Naive B cell (primary cell): Measurements from ENCODE around the gene SLC37A2. TPM values are rescaled to one million over a fixed set of nuclear protein-coding genes. Genes with fewer than 3 reads are reported as not detected.

Experiments
- ATAC-seq, 2 donors: fragments of 150-1000 bp; cut with Tn5 transposase; 2 replicates each; pipeline ENCODE4 v1.10.0; 2021; ENCODE audit warnings: low read depth in 2 of 2, mild to moderate bottlenecking in 2 of 2, moderate library complexity in 2 of 2
- DNase-seq: peaks from one replicate; pipeline ENCODE4 v3.0.0; 2022
- H3K27ac Mint-ChIP-seq, 6 donors: one replicate each; pipeline ENCODE4 v1.8.0; 2020 to 2022; ENCODE audit warnings: mild to moderate bottlenecking in 6 of 6, mixed read lengths in 6 of 6, moderate library complexity in 5 of 6, inconsistent platforms in 2 of 6
- H3K27me3 Mint-ChIP-seq, 3 donors: one replicate each; pipeline ENCODE4 v1.8.0; 2021 to 2022; ENCODE audit warnings: mixed read lengths in 3 of 3, mild to moderate bottlenecking in 1 of 3
- H3K36me3 Mint-ChIP-seq, 2 donors: one replicate each; pipeline ENCODE4 v1.8.0; 2020 to 2022; ENCODE audit warnings: mixed read lengths in 2 of 2, inconsistent platforms in 1 of 2, mild to moderate bottlenecking in 1 of 2
- H3K4me1 Mint-ChIP-seq, 3 donors: one replicate each; pipeline ENCODE4 v1.8.0; 2020 to 2022; ENCODE audit warnings: mixed read lengths in 3 of 3, inconsistent platforms in 1 of 3, mild to moderate bottlenecking in 1 of 3, moderate library complexity in 1 of 3
- H3K4me3 Mint-ChIP-seq, 8 donors: one replicate each; pipeline ENCODE4 v1.8.0; 2020 to 2022; ENCODE audit warnings: mild to moderate bottlenecking in 8 of 8, mixed read lengths in 8 of 8, moderate library complexity in 8 of 8, inconsistent platforms in 2 of 8
- H3K9me3 Mint-ChIP-seq, 7 donors: one replicate each; pipeline ENCODE4 v1.8.0; 2020 to 2022; ENCODE audit warnings: mixed read lengths in 7 of 7, mild to moderate bottlenecking in 5 of 7, inconsistent platforms in 2 of 7, moderate library complexity in 1 of 7
- polyA plus RNA-seq, 6 donors: library from polyadenylated mRNA; unstranded; fragments of 300-500 nt; fragmentation: Illumina TruSeq; gene quantifications; one replicate each; pipeline ENCODE4 v1.2.3, GENCODE V29; 2021; ENCODE audit warnings: low read depth in 6 of 6

Gene SLC37A2
- polyA plus RNA-seq, 6 donors from 2014 or later: 0.48 to 2.4 (median 1.8) TPM

DNA sequence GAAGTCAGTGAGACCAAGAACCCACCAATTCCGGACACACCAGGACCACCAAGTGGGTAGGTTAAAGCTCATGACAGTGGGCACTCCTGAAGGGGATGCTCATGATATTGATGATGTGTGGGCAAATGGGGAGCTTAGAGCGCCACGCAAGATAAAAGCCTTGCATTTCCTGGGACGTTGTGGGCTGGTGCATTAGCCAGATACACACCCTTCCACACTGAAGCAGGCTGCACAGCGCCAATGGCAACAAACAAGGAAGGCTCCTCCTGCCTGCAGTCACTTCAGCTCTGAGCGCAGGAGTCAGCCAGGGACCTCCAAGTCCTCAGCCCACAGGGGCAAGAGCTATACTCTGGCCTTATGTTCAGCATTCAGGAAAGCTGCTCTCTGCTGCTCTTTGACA lies 27.7 kb downstream of the SLC37A2 start:
- Mint-ChIP-seq H3K4me1 (peaks cover 0 to 6% (median 3%) of the 10 kb centered on the region in 3 donors), H3K27ac (peak overlapping the region in 1 of 6 donors; percentile 44), H3K27me3 (no peaks in the 10 kb centered on the region), H3K36me3 (peaks cover 0 to 4% of the 10 kb centered on the region in 2 donors), H3K9me3 (no peaks in the 10 kb centered on the region), H3K4me3 (no peak overlapping the region)
- DNase-seq (no peak), ATAC-seq (no peak)

DNA sequence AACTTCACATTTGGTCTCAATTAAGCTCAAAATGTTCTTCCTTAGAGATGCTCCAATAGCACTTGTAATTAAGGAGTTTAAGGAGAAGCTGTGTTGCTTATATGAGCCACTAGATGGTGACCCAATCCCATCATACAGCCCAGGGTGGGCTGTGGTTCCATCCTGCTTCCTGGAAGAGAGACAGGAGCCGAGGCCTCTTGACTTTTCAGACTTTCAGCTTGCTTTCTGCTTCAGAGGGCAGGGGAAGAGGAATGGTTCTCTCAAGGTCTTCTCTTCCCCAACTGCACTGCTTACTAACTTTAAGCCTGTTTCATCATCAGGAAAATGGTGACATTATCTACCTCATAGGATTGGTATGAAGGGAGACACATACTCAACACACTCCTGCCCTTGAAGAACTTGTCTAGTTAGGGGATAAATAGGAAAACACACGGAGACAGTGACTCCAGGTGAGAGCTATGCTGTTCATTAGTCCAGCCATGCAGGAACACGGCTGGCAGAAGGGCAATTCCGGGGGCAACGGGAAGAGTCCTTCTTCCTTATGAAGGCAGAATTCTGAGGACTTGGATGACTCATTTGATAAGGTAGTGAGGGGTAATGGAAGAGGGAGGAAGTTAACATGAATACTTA lies 28.3 kb downstream of the SLC37A2 start:
- DNase-seq: no peak

DNA sequence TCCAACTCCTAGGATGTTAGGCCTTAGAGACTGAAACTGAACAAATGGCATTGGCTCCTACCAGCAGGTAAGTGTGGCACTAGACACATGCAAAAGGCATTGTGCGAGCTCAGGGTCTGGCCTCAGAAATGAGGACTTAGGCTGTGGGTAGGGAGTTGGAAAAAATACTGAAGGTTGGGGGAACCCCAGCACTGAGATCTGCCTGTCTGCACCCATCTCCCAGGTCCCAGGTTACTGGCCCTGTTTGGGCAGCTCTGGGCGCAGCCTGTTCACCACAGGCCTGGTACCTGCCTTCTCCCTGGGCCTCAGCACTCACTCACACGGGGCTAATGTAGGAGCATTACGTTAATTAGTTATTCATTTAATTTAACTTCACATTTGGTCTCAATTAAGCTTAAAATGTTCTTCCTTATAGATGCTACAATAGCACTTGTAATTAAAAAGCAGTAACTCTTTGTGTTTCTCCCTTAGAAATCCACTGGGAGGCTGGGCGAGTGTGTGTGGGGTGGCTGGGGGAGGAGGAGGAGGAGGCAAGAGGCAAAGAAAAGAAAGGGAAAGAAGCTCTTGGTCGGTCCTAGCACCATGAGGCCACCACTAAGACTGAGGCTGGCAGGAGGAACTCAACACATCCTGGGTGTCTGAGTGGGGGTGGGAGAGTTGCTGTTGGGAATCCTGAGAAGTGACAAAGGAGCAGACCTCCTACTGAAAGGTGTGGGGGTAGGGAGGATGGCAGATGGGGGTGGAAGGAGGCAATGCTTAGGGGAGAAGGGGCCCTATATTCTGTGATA lies 29.0 kb downstream of the SLC37A2 start:
- H3K9me3 Mint-ChIP-seq: no peaks in the 10 kb centered on the region
- ATAC-seq (no peak), DNase-seq (no peak)
- peak overlapping the region in 3 of 6 donors; percentile 44 to 76 (median 67) for H3K27ac Mint-ChIP-seq
- no peaks in the 10 kb centered on the region for H3K27me3 Mint-ChIP-seq
- H3K4me1 Mint-ChIP-seq: peaks cover 0 to 6% (median 0%) of the 10 kb centered on the region in 3 donors
- no peak overlapping the region for H3K4me3 Mint-ChIP-seq
- no peaks in the 10 kb centered on the region for H3K36me3 Mint-ChIP-seq

More for the DNA sequence above, 28.3 kb downstream of the SLC37A2 start:
- Mint-ChIP-seq H3K27me3 (no peaks in the 10 kb centered on the region), H3K4me3 (no peak overlapping the region), H3K4me1 (peaks cover 0 to 6% (median 0%) of the 10 kb centered on the region in 3 donors), H3K9me3 (no peaks in the 10 kb centered on the region), H3K27ac (peak overlapping the region in 3 of 6 donors; percentile 22 to 76 (median 44)), H3K36me3 (no peaks in the 10 kb centered on the region)
- no peak for ATAC-seq

DNA sequence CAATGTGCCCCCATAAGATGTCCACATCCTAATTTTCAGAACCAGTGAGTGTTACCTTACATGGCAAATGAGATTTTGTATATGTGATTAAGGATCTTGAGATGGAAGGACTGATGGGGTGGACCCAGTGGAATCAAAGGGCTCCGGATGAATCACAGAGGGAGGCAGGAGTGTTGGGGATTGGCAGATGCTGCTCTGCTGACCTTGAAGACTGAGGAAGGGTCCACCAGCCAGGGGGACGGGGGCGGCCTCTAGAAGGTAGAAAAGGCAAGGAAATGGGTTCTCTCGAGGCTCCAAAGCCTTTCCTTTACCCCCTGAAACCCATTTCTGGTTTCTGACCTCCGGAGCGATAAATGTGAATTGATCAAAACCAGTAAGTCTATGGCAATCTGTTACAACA lies 29.6 kb downstream of the SLC37A2 start:
- H3K9me3 Mint-ChIP-seq: no peaks in the 10 kb centered on the region
- peak overlapping the region in 2 of 6 donors; percentile 44 to 49 for H3K27ac Mint-ChIP-seq
- peaks cover 0 to 5% of the 10 kb centered on the region in 2 donors for H3K36me3 Mint-ChIP-seq

DNA sequence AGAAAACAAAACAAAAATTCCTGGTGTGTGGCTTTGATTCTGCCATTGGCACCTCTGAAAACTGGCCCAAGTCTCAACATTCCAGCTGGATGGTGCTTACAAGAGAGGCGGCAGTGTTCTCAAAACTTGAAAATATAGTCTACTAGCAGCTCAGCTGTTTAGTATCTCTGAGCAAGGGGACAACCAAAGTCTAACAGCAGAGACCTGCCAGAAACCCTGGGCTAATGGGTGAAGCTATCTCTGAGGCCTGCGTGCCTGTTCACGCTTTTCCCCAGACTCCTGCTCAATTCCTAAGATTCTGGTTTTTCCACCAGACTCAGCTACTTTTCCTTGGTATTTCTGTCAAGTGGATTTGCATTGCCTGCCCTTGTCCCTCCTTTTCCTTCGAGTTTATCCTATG lies 30.4 kb downstream of the SLC37A2 start:
- no peak for ATAC-seq
- H3K36me3 Mint-ChIP-seq: peaks cover 2 to 14% of the 10 kb centered on the region in 2 donors
- H3K4me1 Mint-ChIP-seq: peaks cover 0 to 6% (median 1%) of the 10 kb centered on the region in 3 donors

More for the DNA sequence above, 29.6 kb downstream of the SLC37A2 start:
- no peak for DNase-seq
- H3K4me3 Mint-ChIP-seq: no peak overlapping the region
- no peak for ATAC-seq
- H3K27me3 Mint-ChIP-seq: no peaks in the 10 kb centered on the region
- peaks cover 0 to 6% (median 0%) of the 10 kb centered on the region in 3 donors for H3K4me1 Mint-ChIP-seq

DNA sequence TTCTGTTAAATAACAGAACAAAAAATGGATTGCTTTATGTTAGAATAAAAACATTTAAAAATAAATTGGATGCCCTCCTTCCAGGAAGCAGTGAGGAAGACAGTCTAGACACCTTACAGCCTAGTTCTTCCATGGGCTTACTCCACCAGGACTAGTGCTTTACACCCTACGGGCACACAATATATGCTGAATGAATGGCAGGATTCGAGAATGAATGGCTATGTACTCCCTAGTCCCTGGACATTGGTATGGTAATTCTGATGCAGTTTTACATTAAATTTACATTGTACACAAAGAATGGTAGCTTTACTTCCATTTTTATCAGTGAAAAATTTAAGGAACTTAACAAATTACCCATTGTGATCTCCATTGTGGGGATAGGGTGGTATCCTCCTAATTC lies 31.6 kb downstream of the SLC37A2 start:
- no peak for DNase-seq
- Mint-ChIP-seq H3K9me3 (no peaks in the 10 kb centered on the region), H3K4me3 (no peak overlapping the region), H3K4me1 (peaks cover 0 to 6% (median 3%) of the 10 kb centered on the region in 3 donors), H3K27ac (no peak overlapping the region), H3K36me3 (peaks cover 6 to 23% of the 10 kb centered on the region in 2 donors), H3K27me3 (no peaks in the 10 kb centered on the region)
- no peak for ATAC-seq

More for the DNA sequence above, 30.4 kb downstream of the SLC37A2 start:
- Mint-ChIP-seq H3K9me3 (no peaks in the 10 kb centered on the region), H3K27ac (no peak overlapping the region), H3K27me3 (no peaks in the 10 kb centered on the region), H3K4me3 (peak overlapping the region in 1 of 8 donors; percentile 10)
- DNase-seq: no peak

DNA sequence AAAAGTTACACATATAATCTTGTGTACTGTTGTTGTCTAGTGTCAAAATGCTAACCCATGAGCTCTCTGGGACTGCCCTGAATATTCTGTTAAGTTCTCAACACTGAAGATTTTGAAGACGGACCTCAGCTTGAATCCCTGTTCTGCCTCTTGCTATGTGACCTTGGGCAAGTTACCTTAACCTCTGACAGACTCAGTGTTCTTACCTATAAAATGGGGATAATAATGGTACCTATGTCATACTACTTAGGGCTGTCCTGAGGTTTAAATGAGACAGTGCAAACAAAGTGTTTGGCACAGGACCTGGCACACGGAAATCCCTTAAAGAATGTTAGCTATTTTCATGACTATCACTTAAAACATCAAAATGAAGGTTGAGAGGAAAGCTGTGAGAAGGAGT lies 37.0 kb downstream of the SLC37A2 start:
- ATAC-seq (no peak), DNase-seq (no peak)
- H3K9me3 Mint-ChIP-seq: no peaks in the 10 kb centered on the region
- no peak overlapping the region for H3K4me3 Mint-ChIP-seq
- no peaks in the 10 kb centered on the region for H3K27me3 Mint-ChIP-seq
- H3K4me1 Mint-ChIP-seq: peaks cover 0 to 3% (median under 1%) of the 10 kb centered on the region in 3 donors
- peaks cover 29 to 53% of the 10 kb centered on the region in 2 donors for H3K36me3 Mint-ChIP-seq
- no peak overlapping the region for H3K27ac Mint-ChIP-seq

DNA sequence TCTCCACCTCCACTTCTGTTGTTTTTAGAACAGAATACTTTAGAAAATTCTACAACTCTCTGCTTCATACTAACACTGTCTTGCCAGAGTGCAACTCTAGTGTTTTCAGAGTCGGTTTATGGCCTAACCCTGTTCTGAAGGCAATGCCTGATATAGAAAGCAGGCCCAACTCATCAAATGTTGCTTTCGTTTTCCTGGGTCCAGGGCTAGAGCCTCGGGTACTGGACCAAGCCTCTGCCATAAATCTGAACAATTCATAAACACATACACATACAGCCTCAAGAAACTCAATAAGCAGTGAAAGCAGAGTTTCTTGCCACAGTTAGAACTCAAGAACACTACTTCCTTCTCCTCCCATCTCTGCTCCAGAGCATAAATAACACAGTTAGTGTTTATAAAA lies 38.5 kb downstream of the SLC37A2 start:
- no peak for ATAC-seq
- Mint-ChIP-seq H3K27ac (peak overlapping the region in 1 of 6 donors; percentile 73), H3K27me3 (no peaks in the 10 kb centered on the region), H3K36me3 (peaks cover 30 to 57% of the 10 kb centered on the region in 2 donors), H3K9me3 (no peaks in the 10 kb centered on the region), H3K4me3 (no peak overlapping the region), H3K4me1 (peaks cover 3 to 11% (median 6%) of the 10 kb centered on the region in 3 donors)
- DNase-seq: no peak

DNA sequence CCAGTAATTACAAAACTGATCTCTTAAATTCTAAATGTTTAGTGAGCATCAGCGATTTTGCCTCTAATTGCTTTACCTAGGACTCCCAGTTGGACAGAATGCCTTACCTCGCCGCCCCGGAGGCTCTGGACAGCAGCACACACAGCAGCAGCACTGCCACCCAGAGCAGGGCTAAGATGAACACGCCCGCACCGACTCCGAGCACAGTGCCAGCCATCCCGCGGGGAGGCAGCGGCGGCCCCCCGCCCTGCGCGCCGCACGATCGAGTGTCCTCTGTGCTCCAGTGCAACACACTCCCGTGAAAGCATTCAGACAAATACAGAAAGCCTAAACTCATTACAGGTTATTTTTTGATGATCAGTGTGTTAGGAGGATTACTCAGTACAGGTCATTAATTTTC lies 38.9 kb downstream of the SLC37A2 start:
- Mint-ChIP-seq H3K4me3 (no peak overlapping the region), H3K4me1 (peaks cover 3 to 11% (median 10%) of the 10 kb centered on the region in 3 donors), H3K36me3 (peaks cover 34 to 57% of the 10 kb centered on the region in 2 donors), H3K27me3 (no peaks in the 10 kb centered on the region), H3K27ac (peak overlapping the region in 1 of 6 donors; percentile 73), H3K9me3 (no peaks in the 10 kb centered on the region)
- DNase-seq (no peak), ATAC-seq (no peak)

DNA sequence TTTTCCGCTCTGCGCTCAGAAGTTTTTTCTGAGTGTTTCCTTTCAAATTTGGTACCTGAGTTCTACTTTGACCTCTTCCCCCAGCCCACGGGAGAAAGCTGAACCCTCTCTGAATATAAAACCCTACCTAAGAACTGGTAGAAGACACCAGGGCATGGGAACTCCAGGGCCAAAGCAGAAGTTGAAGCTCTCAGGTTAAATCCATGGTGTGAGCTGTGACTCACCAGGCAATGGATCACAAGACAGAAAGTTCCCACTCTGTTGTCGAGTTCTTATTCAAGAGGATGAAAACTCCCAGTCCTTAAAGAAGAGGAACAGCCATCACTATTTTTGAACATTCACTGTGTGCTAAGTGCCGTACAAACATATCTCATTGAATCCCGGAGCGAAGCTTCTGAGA lies 39.4 kb downstream of the SLC37A2 start:
- ATAC-seq: no peak
- no peaks in the 10 kb centered on the region for H3K9me3 Mint-ChIP-seq
- peaks cover 3 to 11% (median 11%) of the 10 kb centered on the region in 3 donors for H3K4me1 Mint-ChIP-seq
- peaks cover 37 to 53% of the 10 kb centered on the region in 2 donors for H3K36me3 Mint-ChIP-seq
- no peak overlapping the region for H3K27ac Mint-ChIP-seq
- H3K27me3 Mint-ChIP-seq: no peaks in the 10 kb centered on the region
- H3K4me3 Mint-ChIP-seq: no peak overlapping the region
- no peak for DNase-seq

DNA sequence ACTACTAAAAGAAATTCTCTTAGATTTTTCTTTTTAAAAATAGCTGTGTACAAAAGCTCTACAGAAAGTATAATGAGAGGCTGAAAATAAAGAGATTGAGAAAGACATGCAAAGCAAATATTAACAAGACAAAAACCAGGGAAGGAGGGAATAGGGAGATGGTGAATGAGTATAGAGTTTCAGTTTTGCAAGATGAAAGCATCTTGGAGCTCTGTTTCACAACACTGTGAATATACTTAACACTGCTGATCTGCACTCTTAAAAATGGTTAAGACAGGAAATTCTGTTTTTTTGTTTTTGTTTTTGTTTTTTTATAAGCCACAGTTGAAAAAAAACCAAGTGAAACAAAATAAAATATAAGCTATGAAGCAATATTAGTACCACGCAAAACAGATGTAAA lies 42.8 kb downstream of the SLC37A2 start:
- ATAC-seq (no peak), DNase-seq (no peak)
- Mint-ChIP-seq H3K27me3 (no peaks in the 10 kb centered on the region), H3K9me3 (no peaks in the 10 kb centered on the region), H3K4me3 (peak overlapping the region in 1 of 8 donors; percentile 36), H3K36me3 (peaks cover 20 to 23% of the 10 kb centered on the region in 2 donors), H3K4me1 (peaks cover 12 to 16% (median 13%) of the 10 kb centered on the region in 3 donors), H3K27ac (no peak overlapping the region)

DNA sequence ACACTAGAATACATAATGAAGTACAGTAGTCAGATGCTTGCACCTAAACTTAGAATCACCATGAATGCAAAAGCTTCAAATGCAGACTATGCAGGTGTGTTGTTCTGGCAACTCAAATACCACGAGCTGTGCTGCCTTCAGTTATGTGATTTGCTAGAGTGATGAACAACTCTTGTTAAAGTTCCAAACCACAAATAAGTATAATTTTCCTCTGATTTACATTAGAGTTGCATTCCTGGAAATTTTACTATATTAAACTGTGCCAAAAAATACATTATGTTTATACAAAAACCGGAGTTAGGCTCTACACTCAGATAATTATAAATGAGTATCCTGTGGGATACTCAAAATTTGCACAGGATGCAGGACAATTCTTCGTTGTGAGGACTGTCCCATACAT lies 45.4 kb downstream of the SLC37A2 start:
- Mint-ChIP-seq H3K9me3 (peaks cover 0 to 5% (median 4%) of the 10 kb centered on the region in 7 donors), H3K36me3 (peaks cover 7 to 12% of the 10 kb centered on the region in 2 donors), H3K27ac (no peak overlapping the region), H3K27me3 (peaks cover 0 to 6% (median 4%) of the 10 kb centered on the region in 3 donors), H3K4me3 (peak overlapping the region in 1 of 8 donors; percentile 96), H3K4me1 (peaks cover 20 to 29% (median 23%) of the 10 kb centered on the region in 3 donors)
- DNase-seq (no peak), ATAC-seq (no peak)

DNA sequence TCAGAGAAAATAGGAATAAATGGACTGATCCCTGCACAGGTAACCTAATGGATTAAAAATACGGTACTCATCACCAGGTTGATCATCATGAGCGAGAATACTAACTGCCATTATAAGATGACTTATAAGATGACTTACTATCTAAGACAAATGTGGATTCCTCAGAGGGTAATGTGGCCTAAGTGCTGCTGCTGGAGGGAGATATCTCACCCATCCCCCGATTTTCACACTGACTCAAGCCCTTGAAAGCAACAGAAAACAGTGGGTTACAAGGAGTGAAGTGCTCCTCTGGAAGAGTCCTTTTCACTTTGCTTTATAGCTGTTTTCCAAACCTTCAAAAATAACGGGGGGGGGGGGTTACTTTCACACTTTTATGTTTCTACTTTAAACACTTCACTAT lies 47.4 kb downstream of the SLC37A2 start:
- peak overlapping the region in 7 of 8 donors; percentile 94 to 100 (median 97) for H3K4me3 Mint-ChIP-seq
- ATAC-seq: no peak
- H3K27ac Mint-ChIP-seq: peak overlapping the region in 5 of 6 donors; percentile 79 to 99 (median 95)
- DNase-seq: no peak
- H3K27me3 Mint-ChIP-seq: peaks cover 0 to 26% (median 15%) of the 10 kb centered on the region in 3 donors
- peaks cover 17 to 25% (median 23%) of the 10 kb centered on the region in 3 donors for H3K4me1 Mint-ChIP-seq
- H3K9me3 Mint-ChIP-seq: peaks cover 0 to 8% (median 4%) of the 10 kb centered on the region in 7 donors
- peaks cover 0 to 19% of the 10 kb centered on the region in 2 donors for H3K36me3 Mint-ChIP-seq
